ENCODE measurements around the gene PIGZ. TPM values are rescaled to one million over a fixed set of nuclear protein-coding genes. Genes with fewer than 3 reads are reported as not detected.
A peak's percentile ranks its signal among the peaks of the same experiment; 100 is the strongest.

PIGZ gene, protein sequence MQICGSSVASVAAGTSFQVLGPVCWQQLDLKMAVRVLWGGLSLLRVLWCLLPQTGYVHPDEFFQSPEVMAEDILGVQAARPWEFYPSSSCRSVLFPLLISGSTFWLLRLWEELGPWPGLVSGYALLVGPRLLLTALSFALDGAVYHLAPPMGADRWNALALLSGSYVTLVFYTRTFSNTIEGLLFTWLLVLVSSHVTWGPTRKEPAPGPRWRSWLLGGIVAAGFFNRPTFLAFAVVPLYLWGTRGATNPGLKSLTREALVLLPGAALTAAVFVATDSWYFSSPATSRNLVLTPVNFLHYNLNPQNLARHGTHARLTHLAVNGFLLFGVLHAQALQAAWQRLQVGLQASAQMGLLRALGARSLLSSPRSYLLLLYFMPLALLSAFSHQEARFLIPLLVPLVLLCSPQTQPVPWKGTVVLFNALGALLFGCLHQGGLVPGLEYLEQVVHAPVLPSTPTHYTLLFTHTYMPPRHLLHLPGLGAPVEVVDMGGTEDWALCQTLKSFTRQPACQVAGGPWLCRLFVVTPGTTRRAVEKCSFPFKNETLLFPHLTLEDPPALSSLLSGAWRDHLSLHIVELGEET
- 3.8 and 7.0 TPM in 2 replicates for polyA plus RNA-seq (2011; rRNA removed)
- polyA minus RNA-seq (2011; rRNA and poly(A)+ RNA removed) = 2.3 TPM in 2 replicates

DNA sequence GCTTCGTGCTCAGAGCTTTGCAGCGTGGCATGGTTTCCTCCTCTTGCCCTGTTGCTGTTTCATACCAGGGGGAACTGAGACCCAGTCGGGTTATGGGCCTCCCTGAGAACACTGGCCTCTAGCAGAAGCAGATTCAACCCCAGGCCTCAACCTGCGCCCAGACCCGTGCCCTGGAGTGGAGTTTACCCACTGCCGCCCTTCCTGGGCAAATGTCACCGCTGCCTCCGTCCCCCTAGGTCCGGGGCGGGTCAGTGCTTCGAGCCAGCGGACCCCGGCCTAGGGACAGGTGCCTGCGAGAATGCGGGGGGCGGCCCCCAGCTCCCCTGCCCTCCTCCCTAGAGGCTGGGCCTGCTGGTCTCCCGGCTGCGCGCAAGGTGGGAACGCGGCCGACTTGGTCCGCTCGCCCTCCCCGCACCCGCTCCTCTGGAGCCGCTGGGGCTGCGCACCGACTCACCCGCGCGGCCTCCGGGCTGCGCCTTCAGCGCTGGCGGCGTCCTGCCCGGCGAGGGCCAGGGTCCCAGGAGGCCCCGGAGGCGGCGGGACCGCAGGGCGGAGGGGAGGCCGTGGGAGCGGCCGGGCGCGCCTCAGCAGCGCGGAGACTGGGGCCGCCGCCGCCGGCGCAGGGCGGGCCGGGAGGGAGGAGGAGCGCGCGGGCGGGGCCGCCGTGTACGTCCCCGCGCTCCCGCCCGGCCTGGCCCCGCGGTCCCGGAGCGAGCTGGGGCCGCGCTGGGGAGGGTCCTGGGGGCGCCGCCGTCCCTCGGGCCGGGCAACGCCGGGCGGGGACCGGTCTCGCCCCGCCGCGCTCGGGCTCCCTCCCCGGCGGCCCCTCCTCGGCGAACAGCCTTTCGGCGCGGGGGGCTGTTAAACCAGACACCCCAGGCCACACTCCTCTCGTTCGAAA is at the start of gene PIGZ:
TSS of gene PIGZ (minus strand) at position 601 of the 901 bp plus-strand sequence. CDS start 16,802 bp downstream, outside the sequence.
- CTCF ChIA-PET = interaction anchor here (0.5 to 3.1 kb wide), 6 partner anchors 9 to 502 kb away, joined by 3 to 16 read pairs (median 4); no protein-coding TSS in a partner anchor
- DNase-seq (ENCODE audit: low read depth) = no peak
- POLR2A ChIA-PET = interaction anchor here (0.6 kb wide), 1 partner anchor 41 kb away, joined by 14 read pairs; no protein-coding TSS in a partner anchor

DNA sequence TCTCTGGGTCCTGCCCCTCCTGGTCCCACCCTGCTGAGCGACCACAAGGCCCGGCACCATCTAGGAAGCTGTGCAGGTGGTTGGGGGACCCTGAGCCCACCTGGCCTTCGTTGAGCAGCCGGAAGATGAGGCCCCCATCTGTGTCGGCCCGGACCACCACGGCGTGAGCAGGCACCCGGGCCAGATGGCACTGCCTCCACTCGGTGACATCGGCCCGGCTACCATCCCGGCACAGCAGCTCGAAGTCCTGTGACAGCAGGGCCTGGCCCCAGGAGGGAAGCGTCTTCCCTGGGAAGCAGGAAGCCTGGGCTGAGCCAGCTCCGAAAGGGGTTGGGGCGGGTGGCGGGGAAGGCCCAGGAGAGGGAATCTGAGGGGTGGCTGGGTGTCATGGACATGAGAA is 48.4 kb upstream of the PIGZ start:
- Histone ChIP-seq H3K4me3 (ENCODE audit: low read depth, low read length) (no peak overlapping the region), H3K27me3 (ENCODE audit: control insufficient read depth, insufficient read depth, low read length) (peaks cover 2% of the 10 kb centered on the region; the same call in 1 of the 2 replicates), H3K36me3 (ENCODE audit: control insufficient read depth, insufficient read depth, low read length) (no peaks in the 10 kb centered on the region)
- TF ChIP-seq, protein P1, sequence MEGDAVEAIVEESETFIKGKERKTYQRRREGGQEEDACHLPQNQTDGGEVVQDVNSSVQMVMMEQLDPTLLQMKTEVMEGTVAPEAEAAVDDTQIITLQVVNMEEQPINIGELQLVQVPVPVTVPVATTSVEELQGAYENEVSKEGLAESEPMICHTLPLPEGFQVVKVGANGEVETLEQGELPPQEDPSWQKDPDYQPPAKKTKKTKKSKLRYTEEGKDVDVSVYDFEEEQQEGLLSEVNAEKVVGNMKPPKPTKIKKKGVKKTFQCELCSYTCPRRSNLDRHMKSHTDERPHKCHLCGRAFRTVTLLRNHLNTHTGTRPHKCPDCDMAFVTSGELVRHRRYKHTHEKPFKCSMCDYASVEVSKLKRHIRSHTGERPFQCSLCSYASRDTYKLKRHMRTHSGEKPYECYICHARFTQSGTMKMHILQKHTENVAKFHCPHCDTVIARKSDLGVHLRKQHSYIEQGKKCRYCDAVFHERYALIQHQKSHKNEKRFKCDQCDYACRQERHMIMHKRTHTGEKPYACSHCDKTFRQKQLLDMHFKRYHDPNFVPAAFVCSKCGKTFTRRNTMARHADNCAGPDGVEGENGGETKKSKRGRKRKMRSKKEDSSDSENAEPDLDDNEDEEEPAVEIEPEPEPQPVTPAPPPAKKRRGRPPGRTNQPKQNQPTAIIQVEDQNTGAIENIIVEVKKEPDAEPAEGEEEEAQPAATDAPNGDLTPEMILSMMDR (IDR thresholded peaks at IDR 0.05; ENCODE audit: insufficient read depth, low read depth, low read length) = no peak
- ChIA-PET POLR2A (no interaction called here), CTCF (interaction anchor here (1.3 kb wide), 2 partner anchors 13 to 14 kb away, joined by 5 to 11 read pairs; partner anchors contain the start of gene MELTF)
- DNase-seq (ENCODE audit: low read depth) = no peak

More for the DNA sequence above, at the start of gene PIGZ:
- H3K36me3 ChIP-seq (ENCODE audit: control insufficient read depth, insufficient read depth, low read length) = no peaks in the 10 kb centered on the region
- H3K27me3 ChIP-seq (ENCODE audit: control insufficient read depth, insufficient read depth, low read length) = no peaks in the 10 kb centered on the region; the same call in 1 of the 2 replicates
- TF ChIP-seq, protein P1 (IDR thresholded peaks at IDR 0.05; ENCODE audit: insufficient read depth, low read depth, low read length) = no peak
- peak within 1 kb of the TSS; percentile 68 for H3K4me3 ChIP-seq (ENCODE audit: low read depth, low read length)

DNA sequence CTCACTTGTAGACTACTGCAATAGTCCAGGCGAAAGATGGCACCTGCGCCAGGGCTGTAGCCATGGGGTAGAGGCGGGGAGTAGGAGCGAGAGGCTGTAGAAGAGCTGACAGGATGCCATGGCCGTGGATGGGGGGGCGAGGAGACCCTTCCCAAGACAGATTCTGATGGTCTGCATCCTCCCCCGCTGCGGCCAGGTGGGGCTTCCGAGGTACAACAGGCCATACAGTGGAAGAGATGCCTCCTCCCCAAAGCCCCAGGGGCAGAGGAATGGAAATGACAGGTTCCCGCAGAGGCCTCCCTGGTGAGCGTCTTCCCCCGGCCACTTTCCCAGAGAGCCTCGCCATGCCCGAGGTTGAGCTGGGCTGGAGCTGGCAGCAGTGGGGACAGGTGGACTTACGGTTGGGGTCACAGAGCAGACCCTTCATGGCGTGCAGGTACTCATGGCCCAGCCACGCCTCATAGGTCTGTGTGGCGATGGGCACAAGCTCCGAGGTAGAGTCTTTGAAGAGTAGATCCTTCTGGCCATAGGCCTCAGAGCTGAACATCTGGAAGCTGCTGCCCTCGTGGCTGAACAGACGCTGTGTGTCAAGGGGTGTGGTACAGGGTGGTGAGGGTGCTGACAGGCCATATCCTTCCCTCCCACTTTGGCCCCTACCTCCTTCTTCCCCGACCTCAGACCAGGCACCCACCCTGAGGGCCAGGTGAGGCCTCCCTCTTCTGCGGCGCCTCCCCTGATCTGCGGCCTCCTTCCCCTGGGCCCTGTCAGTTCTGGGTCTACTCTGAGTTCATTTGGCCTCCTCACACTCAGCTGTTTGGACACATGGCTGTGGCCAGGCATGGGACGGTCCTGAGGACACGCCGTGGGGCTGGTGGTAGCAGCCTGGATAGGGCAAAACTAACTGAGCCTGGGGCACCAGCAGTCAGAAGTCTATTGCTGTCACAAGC is 47.4 kb upstream of the PIGZ start:
- TF ChIP-seq, protein P1 (IDR thresholded peaks at IDR 0.05; ENCODE audit: insufficient read depth, low read depth, low read length) = no peak
- no peaks in the 10 kb centered on the region for H3K36me3 ChIP-seq (ENCODE audit: control insufficient read depth, insufficient read depth, low read length)
- DNase-seq (ENCODE audit: low read depth) = no peak
- no peaks in the 10 kb centered on the region; the same call in 1 of the 2 replicates for H3K27me3 ChIP-seq (ENCODE audit: control insufficient read depth, insufficient read depth, low read length)
- no peak overlapping the region for H3K4me3 ChIP-seq (ENCODE audit: low read depth, low read length)
- POLR2A ChIA-PET = no interaction called here
- CTCF ChIA-PET = interaction anchor here (1.3 kb wide), 2 partner anchors 13 to 14 kb away, joined by 5 to 11 read pairs; partner anchors contain the start of gene MELTF

DNA sequence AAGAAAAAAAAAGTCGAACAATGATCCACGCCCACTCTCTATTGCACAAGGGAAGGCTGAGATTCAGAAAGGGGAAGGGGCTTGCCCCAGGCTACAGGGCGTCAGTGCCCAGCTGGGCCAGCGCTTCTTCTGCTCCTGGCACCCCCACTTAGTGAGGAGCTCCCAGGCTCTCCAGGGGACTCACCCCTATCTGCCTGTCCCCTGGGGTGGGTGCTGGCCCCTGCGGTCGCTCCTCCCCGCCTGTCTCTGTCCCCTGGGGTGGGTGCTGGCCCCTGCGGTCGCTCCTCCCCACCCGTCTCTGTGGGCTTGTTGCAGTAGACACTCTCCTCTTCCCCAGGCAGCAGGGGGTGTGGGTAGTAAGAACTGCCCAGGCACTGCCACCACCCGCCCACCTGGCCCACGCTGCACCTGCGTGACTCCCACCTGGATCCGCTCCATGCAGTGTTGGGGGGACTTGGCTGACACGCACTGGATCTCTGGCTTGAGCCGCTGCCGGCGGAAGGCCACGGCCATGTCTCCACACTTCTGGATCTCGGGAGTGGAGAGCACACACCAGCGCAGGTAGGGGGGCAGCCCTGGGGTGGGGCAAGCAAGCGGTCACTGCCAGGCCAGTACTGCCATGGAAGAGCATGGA is 46.4 kb upstream of the PIGZ start:
- Histone ChIP-seq H3K27me3 (ENCODE audit: control insufficient read depth, insufficient read depth, low read length) (no peaks in the 10 kb centered on the region; the same call in 1 of the 2 replicates), H3K4me3 (ENCODE audit: low read depth, low read length) (no peak overlapping the region), H3K36me3 (ENCODE audit: control insufficient read depth, insufficient read depth, low read length) (no peaks in the 10 kb centered on the region)
- DNase-seq (ENCODE audit: low read depth) = no peak
- POLR2A ChIA-PET = no interaction called here
- TF ChIP-seq, protein P1 (IDR thresholded peaks at IDR 0.05; ENCODE audit: insufficient read depth, low read depth, low read length) = no peak
- CTCF ChIA-PET = interaction anchor here (0.6 to 1.2 kb wide), 2 partner anchors 12 to 378 kb away, joined by 3 read pairs; no protein-coding TSS in a partner anchor

Measured in BJ (cell line).